Stimulated activated CD4-positive, alpha-beta T cell treated with anti-CD3 and anti-CD28 coated beads, TNF-alpha, amount 100 ng/mL, for 24 hours (primary cell): ENCODE measurements around the gene CILP2.

Experiments used
- DNase-seq, 3 experiments: peaks; one replicate each; pipeline ENCODE4 v3.0.0-alpha.2; 2020; ENCODE audit warnings: low read depth in 3 of 3

Gene CILP2

GRCh38 chr19:19566306-19566705 is 28.2 kb downstream of the CILP2 start:
- no peak for DNase-seq

- DNase-seq = no peak
Measured at GRCh38 chr19:19567391-19567790, 29.3 kb downstream of the CILP2 start.

- DNase-seq = no peak
Measured at GRCh38 chr19:19568802-19569756, 31.0 kb downstream of the CILP2 start.

GRCh38 chr19:19570571-19570970 is 32.5 kb downstream of the CILP2 start:
- no peak for DNase-seq

GRCh38 chr19:19571071-19571786 is 33.2 kb downstream of the CILP2 start:
- DNase-seq = no peak

GRCh38 chr19:19575411-19575810 is 37.3 kb downstream of the CILP2 start:
- DNase-seq = no peak

- no peak for DNase-seq
Measured at GRCh38 chr19:19578252-19578651, 40.2 kb downstream of the CILP2 start.

GRCh38 chr19:19579533-19580361 is 41.7 kb downstream of the CILP2 start:
- DNase-seq = no peak

GRCh38 chr19:19580418-19580817 is 42.4 kb downstream of the CILP2 start:
- no peak for DNase-seq

- DNase-seq = no peak
Measured at GRCh38 chr19:19581391-19581790, 43.3 kb downstream of the CILP2 start.

GRCh38 chr19:19582471-19582870 is 44.4 kb downstream of the CILP2 start:
- DNase-seq = no peak

- DNase-seq = no peak
Measured at GRCh38 chr19:19584356-19584755, 46.3 kb downstream of the CILP2 start.

- DNase-seq = no peak
Measured at GRCh38 chr19:19587771-19588170, 49.7 kb downstream of the CILP2 start.

GRCh38 chr19:19588546-19588945 is 50.5 kb downstream of the CILP2 start:
- no peak for DNase-seq

GRCh38 chr19:19591133-19591825 is 53.2 kb downstream of the CILP2 start:
- peak; percentile 48 to 66 (median 64) for DNase-seq

- DNase-seq = no peak
Measured at GRCh38 chr19:19592690-19593089, 54.6 kb downstream of the CILP2 start.

GRCh38 chr19:19594381-19594780 is 56.3 kb downstream of the CILP2 start:
- DNase-seq = no peak

- no peak for DNase-seq
Measured at GRCh38 chr19:19595171-19595701, 57.2 kb downstream of the CILP2 start.
